B cell (primary cell): ENCODE results near the gene NR2E3. TPM values are rescaled to one million over a fixed set of nuclear protein-coding genes. Genes with fewer than 3 reads are reported as not detected.

ENCODE experiments used
- ATAC-seq: fragments of 200-7000 bp; cut with Tn5 transposase; one replicate; pipeline ENCODE4 v1.10.0; 2021; ENCODE audit warnings: low read depth, mild to moderate bottlenecking, moderate number of reproducible peaks, moderate library complexity
- CTCF ChIA-PET: fragments of 350-600 bp; sonication (Branson Sonifier 250); formaldehyde crosslinking; loops from one replicate; lab custom pipeline; 2021; ENCODE audit warnings: antibody characterized with exemption, inconsistent platforms; lab: Charles Lee
- POLR2A ChIA-PET: fragments of 350-600 bp; sonication (Branson Sonifier 250); formaldehyde crosslinking; loops from one replicate; lab custom pipeline; 2021; ENCODE audit warnings: antibody characterized with exemption; lab: Charles Lee
- DNase-seq: peaks from one replicate; pipeline ENCODE4 v3.0.0; 2013
- H2AFZ ChIP-seq: 2 replicates; pipeline ENCODE4 v1.6.1; 2012; ENCODE audit warnings: mild to moderate bottlenecking, low read depth, low read length; ENCODE audit not compliant: insufficient read depth, poor library complexity, severe bottlenecking
- H3K27ac ChIP-seq, 2 donors: 1 replicate in 1 of 2; 2 replicates in 1 of 2; pipeline ENCODE4 v1.5.1; 2012 to 2013; ENCODE audit warnings: low read length in 2 of 2, mild to moderate bottlenecking in 2 of 2, moderate library complexity in 1 of 2
- H3K27me3 ChIP-seq, 4 experiments: fragments of 200-600 bp in 1 of 4; sonication (generic) in 1 of 4; replicated peaks in 1 of 4; 1 replicate in 2 of 4; 2 replicates in 2 of 4; pipeline versions ENCODE4 v1.6.1 to v1.7.0; 2013 to 2016; ENCODE audit warnings: low read length in 3 of 4, mild to moderate bottlenecking in 2 of 4, mixed read lengths in 1 of 4, moderate library complexity in 1 of 4; ENCODE audit not compliant: insufficient read depth in 4 of 4, control insufficient read depth in 3 of 4; ENCODE audit errors: control extremely low read depth in 1 of 4
- H3K36me3 ChIP-seq, 2 experiments: replicated peaks in 1 of 2; 1 replicate in 1 of 2; 2 replicates in 1 of 2; pipeline versions ENCODE4 v1.6.1 to v1.7.1; 2013; ENCODE audit warnings: low read length in 1 of 2; ENCODE audit not compliant: insufficient read depth in 2 of 2, control insufficient read depth in 1 of 2; ENCODE audit errors: control extremely low read depth in 1 of 2, extremely low read depth in 1 of 2
- H3K4me1 ChIP-seq, 2 donors: fragments of 200-600 bp in 1 of 2; sonication (generic) in 1 of 2; 1 replicate in 1 of 2; 2 replicates in 1 of 2; pipeline versions ENCODE4 v1.5.1 to v1.6.1; 2013 to 2017; ENCODE audit warnings: low read length in 2 of 2; ENCODE audit not compliant: control insufficient read depth in 2 of 2, insufficient read depth in 2 of 2
- H3K4me2 ChIP-seq: replicated peaks from 2 replicates; pipeline ENCODE3; 2012; ENCODE audit warnings: mild to moderate bottlenecking, low read depth, low read length; ENCODE audit not compliant: poor library complexity, severe bottlenecking
- H3K4me3 ChIP-seq, 5 experiments: fragments of 200-600 bp in 1 of 5; sonication (generic) in 1 of 5; 1 replicate in 3 of 5; 2 replicates in 2 of 5; pipeline versions ENCODE4 v1.5.1 to v1.7.0; 2011 to 2016; ENCODE audit warnings: low read length in 4 of 5, mild to moderate bottlenecking in 4 of 5, low read depth in 2 of 5, control low read depth in 1 of 5, moderate library complexity in 1 of 5; ENCODE audit not compliant: insufficient read depth in 1 of 5; ENCODE audit errors: control extremely low read depth in 1 of 5, extremely low read depth in 1 of 5
- H3K79me2 ChIP-seq: fragments of 200-600 bp; sonication (generic); one replicate; pipeline ENCODE4 v1.6.0; 2016; ENCODE audit warnings: low read length; ENCODE audit not compliant: control insufficient read depth, insufficient read depth
- H3K9ac ChIP-seq: fragments of 200-600 bp; sonication (generic); 2 replicates; pipeline ENCODE4 v1.6.1; 2017; ENCODE audit warnings: mild to moderate bottlenecking, low read length, moderate library complexity
- H3K9me3 ChIP-seq, 3 donors: one replicate each; pipeline versions ENCODE4 v1.6.1 to v1.7.1; 2013; ENCODE audit warnings: low read length in 2 of 3; ENCODE audit not compliant: control insufficient read depth in 2 of 3, insufficient read depth in 1 of 3; ENCODE audit errors: control extremely low read depth in 1 of 3
- H4K20me1 ChIP-seq: 2 replicates; pipeline ENCODE4 v1.6.0; 2012; ENCODE audit warnings: mild to moderate bottlenecking, low read length; ENCODE audit not compliant: insufficient read depth, control insufficient read depth, poor library complexity, severe bottlenecking
- H3K27ac Mint-ChIP-seq: one replicate; pipeline ENCODE4 v1.8.0; 2021; ENCODE audit warnings: mixed read lengths
- H3K27me3 Mint-ChIP-seq: one replicate; pipeline ENCODE4 v1.8.0; 2021; ENCODE audit warnings: mixed read lengths
- H3K4me1 Mint-ChIP-seq: one replicate; pipeline ENCODE4 v1.8.0; 2021; ENCODE audit warnings: mixed read lengths
- H3K4me3 Mint-ChIP-seq: one replicate; pipeline ENCODE4 v1.8.0; 2021; ENCODE audit warnings: mixed read lengths
- H3K9me3 Mint-ChIP-seq: one replicate; pipeline ENCODE4 v1.8.0; 2022; ENCODE audit warnings: mixed read lengths; ENCODE audit not compliant: insufficient read depth
- EZH2 ChIP-seq: IDR thresholded peaks from 2 replicates; pipeline ENCODE4 v1.6.1; 2012; ENCODE audit warnings: borderline replicate concordance, low read depth, mild to moderate bottlenecking, moderate library complexity, low read length; ENCODE audit not compliant: insufficient read depth, poor library complexity, severe bottlenecking
- WGBS: methylation state at CpG from one replicate; pipeline ENCODE4 v1.1.5; 2013; ENCODE audit warnings: missing lambda C conversion rate; ENCODE audit not compliant: insufficient coverage; 5-methylcytosine and 5-hydroxymethylcytosine counted together
- intact Hi-C: fragments of 100-400 bp; cut with micrococcal nuclease; formaldehyde crosslinking; loops from one replicate; pipeline ENCODE4 v1.10.0; 2022
- polyA plus RNA-seq: library from polyadenylated mRNA; depleted of rRNA; stranded (reverse); fragments of >200 nt; gene quantifications from 2 replicates; pipeline ENCODE4 v1.2.3, GENCODE V29; 2012
- total RNA-seq, 2 donors: library from RNA; stranded (reverse); fragments of 120-200 nt in 1 of 2; gene quantifications; 1 replicate in 1 of 2; 2 replicates in 1 of 2; pipeline versions ENCODE4 v1.2.3 to v1.2.4, GENCODE V29; 2013 to 2022
- TF ChIP-seq, protein P1 (sequence below): fragments of 200-600 bp; IDR thresholded peaks from one replicate; pipeline ENCODE4 v1.8.0; 2022; ENCODE audit warnings: antibody characterized with exemption, mild to moderate bottlenecking

Gene NR2E3
- total and polyA plus RNA-seq, 2 donors (not counting 1 experiment from before 2014, with no cell fraction given) = not detected

DNA sequence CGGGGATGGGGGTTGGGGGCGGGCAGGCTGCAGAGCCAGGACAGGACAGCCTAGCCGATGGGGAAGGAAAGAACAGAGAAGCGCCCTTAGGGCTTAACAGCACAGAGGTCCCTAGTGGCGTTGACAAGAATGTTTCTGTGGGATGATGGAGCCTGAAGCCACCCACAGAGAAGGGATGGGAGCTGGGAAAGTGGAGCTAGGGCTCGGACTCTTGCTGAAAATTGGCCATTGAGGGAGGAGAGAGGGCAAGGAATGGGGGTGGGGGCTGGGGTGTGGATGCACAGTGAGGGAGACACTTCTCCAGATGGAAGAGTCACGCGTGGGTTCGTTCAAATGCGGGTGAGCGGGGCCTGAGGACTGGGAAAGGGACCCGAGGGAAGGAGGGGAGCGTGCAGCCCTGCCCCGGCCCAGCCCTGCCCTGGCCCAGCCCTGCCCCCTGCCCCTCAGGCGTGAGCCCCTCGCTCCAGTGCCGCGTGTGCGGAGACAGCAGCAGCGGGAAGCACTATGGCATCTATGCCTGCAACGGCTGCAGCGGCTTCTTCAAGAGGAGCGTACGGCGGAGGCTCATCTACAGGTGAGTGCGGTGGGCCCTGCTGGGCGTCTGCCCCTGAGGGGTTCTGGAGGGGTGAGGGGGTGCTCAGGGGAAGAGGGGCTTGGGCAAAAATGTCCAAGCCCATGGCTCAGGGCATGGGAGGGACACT, 832 bp downstream of the NR2E3 start:
- no peak for TF ChIP-seq EZH2
- TF ChIP-seq, protein P1, sequence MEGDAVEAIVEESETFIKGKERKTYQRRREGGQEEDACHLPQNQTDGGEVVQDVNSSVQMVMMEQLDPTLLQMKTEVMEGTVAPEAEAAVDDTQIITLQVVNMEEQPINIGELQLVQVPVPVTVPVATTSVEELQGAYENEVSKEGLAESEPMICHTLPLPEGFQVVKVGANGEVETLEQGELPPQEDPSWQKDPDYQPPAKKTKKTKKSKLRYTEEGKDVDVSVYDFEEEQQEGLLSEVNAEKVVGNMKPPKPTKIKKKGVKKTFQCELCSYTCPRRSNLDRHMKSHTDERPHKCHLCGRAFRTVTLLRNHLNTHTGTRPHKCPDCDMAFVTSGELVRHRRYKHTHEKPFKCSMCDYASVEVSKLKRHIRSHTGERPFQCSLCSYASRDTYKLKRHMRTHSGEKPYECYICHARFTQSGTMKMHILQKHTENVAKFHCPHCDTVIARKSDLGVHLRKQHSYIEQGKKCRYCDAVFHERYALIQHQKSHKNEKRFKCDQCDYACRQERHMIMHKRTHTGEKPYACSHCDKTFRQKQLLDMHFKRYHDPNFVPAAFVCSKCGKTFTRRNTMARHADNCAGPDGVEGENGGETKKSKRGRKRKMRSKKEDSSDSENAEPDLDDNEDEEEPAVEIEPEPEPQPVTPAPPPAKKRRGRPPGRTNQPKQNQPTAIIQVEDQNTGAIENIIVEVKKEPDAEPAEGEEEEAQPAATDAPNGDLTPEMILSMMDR = no peak
- Mint-ChIP-seq H3K27me3 (no peaks in the 10 kb centered on the region), H3K4me3 (no peak overlapping the region), H3K27ac (no peak overlapping the region), H3K4me1 (no peaks in the 10 kb centered on the region), H3K9me3 (no peaks in the 10 kb centered on the region)
- Histone ChIP-seq H3K27me3 (no peaks in the 10 kb centered on the region), H4K20me1 (no peaks in the 10 kb centered on the region), H3K9me3 (no peaks in the 10 kb centered on the region), H3K4me2 (no peak overlapping the region), H3K4me1 (no peaks in the 10 kb centered on the region), H3K27ac (no peak overlapping the region), H3K4me3 (no peak overlapping the region), H3K9ac (no peak overlapping the region), H3K79me2 (no peaks in the 10 kb centered on the region), H3K36me3 (no peaks in the 10 kb centered on the region), H2AFZ (no peak overlapping the region)
- ATAC-seq = no peak
- intact Hi-C loops = no loop called here
- CTCF ChIA-PET = no interaction called here
- POLR2A ChIA-PET = no interaction called here
- WGBS = 95% methylated on average over 26 of the region's 27 CpGs
- DNase-seq = no peak
